Dermis microvascular lymphatic vessel endothelial cell (primary cell): ENCODE data around the gene EEF1AKMT2. TPM values are rescaled to one million over a fixed set of nuclear protein-coding genes. Genes with fewer than 3 reads are reported as not detected.

Experiments
- DNase-seq, 2 donors: peaks; one replicate each; pipeline versions ENCODE4 v3.0.0 to v3.0.0-alpha.2; 2010; ENCODE audit warnings: low read depth in 2 of 2
- total RNA-seq: library from RNA; depleted of rRNA; stranded (reverse); fragments of >200 nt; gene quantifications from 2 replicates; pipeline ENCODE4 v1.2.1, GENCODE V29; 2014

EEF1AKMT2 gene
- total RNA-seq, 1 donor from 2014 or later: 11.6 TPM

DNA sequence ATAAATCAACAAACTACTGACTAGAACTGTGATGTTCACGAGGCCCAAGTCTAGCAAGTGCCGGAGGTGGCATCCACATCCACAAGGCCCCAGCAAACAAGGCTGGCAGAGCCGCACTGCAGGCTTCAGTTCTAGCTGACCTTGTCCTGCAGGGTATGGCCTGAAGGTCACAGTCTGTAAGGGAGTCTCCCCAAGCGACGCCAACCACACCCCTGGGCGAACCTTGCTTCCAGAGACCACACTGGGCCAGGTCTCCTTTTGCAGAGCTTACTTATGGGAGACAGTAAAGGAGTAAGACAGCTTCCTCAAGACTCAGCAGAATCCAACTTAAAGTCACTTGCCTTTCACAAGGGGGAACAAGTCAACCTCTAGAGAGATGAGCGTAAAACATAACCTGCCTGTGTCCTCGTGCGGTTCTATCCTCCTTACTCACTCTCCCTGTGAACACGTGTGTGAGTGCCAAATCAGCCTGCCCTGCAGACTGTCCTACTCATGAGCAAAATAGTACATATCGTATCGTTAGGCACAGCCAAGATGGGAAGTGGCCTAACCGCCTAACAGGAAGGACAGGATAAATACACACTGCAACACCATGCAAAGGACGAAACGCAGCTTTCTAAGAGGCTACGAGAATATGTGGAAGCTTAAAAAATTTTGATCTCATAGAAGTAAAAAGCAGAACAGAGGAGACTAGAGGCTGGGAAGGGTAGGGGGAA is 70.2 kb downstream of the EEF1AKMT2 start:
- DNase-seq: peak; percentile 64 to 70

GRCh38 chr10:124719213-124719851 is 72.4 kb downstream of the EEF1AKMT2 start:
- peak; percentile 80 to 88 for DNase-seq

DNA sequence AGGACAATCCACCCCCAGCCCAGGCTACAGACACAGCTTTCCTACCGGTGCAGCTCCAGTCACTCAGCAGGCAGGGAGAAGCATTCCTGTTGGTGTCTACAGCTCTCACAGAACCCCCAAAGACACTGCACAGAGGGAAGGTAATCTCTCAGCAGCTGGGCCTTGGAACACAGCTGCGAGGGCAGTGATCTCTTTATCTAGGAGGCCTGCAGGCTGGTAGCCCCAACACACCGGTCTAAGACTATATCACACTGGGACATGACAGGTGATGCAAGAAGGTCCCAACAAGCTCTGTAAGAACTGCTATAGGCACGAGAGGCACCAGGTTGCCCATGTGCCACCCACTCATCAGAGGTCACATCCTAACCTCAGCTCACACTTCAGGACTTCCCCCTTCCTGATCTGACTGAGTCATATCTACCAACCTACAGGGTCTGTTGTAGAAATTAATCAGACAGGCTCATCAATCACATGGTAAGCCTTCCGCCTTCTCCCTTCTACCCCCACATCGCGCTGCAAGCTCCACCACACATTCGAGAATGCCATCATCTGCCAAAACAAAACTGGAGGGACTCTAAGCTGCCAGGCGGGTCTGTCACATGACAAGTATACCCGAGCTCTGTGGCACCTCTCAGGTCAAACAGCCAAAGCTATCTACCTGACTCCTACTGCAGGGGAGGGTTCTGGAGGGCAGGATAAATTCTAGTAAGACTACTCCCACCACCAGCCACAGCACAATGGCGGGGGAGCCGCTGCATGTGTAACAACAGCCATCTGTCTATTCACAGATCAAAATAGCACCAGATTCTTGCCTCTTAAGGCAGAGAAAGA is 73.6 kb downstream of the EEF1AKMT2 start:
- DNase-seq: peak in 1 of 2 donors; percentile 66

- DNase-seq: no peak
These were observed 74.5 kb downstream of the EEF1AKMT2 start for GRCh38 chr10:124717041-124717757.

GRCh38 chr10:124716369-124716768 is 75.3 kb downstream of the EEF1AKMT2 start:
- DNase-seq: no peak

GRCh38 chr10:124715439-124715838 is 76.2 kb downstream of the EEF1AKMT2 start:
- DNase-seq: no peak

GRCh38 chr10:124713679-124714255 is 77.9 kb downstream of the EEF1AKMT2 start:
- peak in 1 of 2 donors; percentile 24 for DNase-seq

DNA sequence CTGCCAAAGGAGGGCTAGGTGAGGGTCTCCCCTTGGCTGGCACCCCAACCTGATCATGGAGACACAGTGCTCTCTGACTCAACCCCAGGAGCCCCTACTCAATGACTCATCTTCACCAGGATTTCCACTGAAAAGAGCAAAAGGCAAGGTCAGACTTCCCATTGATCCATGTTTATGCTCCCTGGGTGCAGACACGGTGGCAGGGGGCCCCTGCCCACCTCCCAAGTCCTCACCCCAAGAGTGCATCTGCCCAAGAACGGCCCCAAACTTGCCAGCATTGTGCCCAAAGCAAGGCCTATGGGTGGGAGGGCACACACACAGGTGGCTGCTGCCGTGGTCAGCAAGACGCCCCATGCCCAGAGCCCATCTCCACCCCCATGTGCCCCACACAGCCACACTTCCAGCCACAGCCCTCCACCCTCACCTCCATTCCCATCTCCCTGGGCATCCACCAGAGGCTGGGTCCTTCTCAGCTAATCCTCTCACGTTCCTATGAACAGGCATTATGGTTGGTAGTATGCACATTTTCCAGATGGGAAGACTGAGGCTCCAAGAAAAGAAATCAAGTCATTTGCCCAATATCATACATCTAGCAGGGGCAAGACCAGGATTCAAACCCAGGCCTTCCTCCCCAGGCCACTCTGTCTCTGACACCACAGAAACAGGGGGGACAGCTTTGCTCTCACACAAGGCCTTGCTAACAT is 78.8 kb downstream of the EEF1AKMT2 start:
- DNase-seq: no peak

GRCh38 chr10:124711145-124711544 is 80.5 kb downstream of the EEF1AKMT2 start:
- DNase-seq: no peak

- DNase-seq: no peak
These were observed 81.3 kb downstream of the EEF1AKMT2 start for GRCh38 chr10:124710266-124710881.

GRCh38 chr10:124709861-124710260 is 81.8 kb downstream of the EEF1AKMT2 start:
- no peak for DNase-seq

DNA sequence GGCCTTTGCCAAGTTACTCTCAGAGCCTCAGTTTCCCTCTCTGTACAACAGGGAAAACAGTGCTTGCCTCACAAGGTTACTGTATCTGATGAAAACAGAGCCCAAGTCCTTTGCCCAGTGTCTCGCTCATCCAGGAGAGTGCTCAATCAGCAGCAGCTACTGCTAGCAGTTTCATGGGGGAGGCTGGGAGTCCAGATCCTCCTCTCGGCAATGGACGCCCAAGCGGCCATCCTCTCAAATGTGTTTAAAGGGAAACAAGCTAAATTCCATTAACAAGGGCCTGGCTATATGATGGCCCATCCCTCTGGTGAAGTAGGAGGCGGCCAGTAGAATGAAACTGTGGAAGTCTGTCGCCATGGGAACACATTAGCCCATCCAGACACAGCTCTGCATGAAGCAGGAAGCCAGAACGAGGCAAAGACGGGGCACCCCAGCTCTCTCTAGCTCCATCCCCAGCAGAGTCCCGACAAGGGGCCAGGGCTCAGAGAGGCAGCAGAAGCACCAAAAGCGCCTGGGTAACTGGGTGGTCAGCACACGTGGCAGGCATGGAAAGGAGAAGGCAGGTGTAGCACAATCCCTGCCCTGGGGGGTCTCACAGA is 82.7 kb downstream of the EEF1AKMT2 start:
- DNase-seq: no peak

DNA sequence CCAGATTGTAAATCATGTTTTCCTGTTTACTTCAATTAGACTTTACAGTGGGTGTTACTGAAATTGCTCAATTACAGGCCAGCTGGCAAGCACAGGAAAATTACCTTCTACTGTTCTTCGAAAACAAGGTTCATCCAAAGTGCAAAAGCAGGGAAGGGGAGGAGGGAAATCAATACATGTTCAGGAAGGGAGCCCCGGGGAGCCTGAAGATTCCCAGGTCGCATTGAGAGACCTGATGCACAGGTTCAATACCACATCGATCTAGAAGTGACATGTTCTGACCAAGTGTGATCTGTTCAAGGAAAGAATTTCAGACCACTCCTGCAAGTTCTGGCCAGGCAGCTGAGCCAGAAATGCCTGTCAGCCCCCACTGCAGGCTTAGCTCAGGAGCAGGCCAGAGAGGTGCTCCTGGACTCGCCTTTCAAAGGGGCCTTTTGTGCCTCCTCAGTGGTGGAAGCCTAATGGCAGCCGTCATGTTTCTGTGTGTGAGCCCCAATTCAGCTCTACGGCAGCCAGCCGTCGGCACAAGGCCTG is 83.4 kb downstream of the EEF1AKMT2 start:
- DNase-seq: peak in 1 of 2 donors; percentile 39

Other genes with a start within 250 kb of the EEF1AKMT2 start
- 14.9 and 15.2 TPM in 2 replicates for gene FAM53B, start 47.5 kb downstream of the EEF1AKMT2 start, total RNA-seq
- gene ABRAXAS2, start 9.9 kb upstream of the EEF1AKMT2 start, total RNA-seq: 10.0 and 10.1 TPM in 2 replicates
- 15.1 and 19.7 TPM in 2 replicates for gene ZRANB1, start 150.2 kb upstream of the EEF1AKMT2 start, total RNA-seq